Endodermal cell (in vitro differentiated cells): ENCODE data around the gene ACO1. TPM values are rescaled to one million over a fixed set of nuclear protein-coding genes. Genes with fewer than 3 reads are reported as not detected.

Source experiments
- DNase-seq: peaks from one replicate; pipeline ENCODE4 v3.0.0-alpha.2; 2017
- H3K27ac ChIP-seq: 2 replicates; pipeline ENCODE4 v1.5.1; 2013; ENCODE audit warnings: mild to moderate bottlenecking, low read depth, low read length, moderate library complexity
- H3K27me3 ChIP-seq: 2 replicates; pipeline ENCODE4 v1.6.1; 2013; ENCODE audit warnings: mild to moderate bottlenecking, low read length, moderate library complexity; ENCODE audit not compliant: insufficient read depth, control insufficient read depth, poor library complexity, severe bottlenecking
- H3K36me3 ChIP-seq: 2 replicates; pipeline ENCODE4 v1.7.0; 2013; ENCODE audit warnings: mild to moderate bottlenecking, low read length, moderate library complexity; ENCODE audit not compliant: control insufficient read depth, insufficient read depth
- H3K4me1 ChIP-seq: one replicate; pipeline ENCODE4 v1.7.0; 2013; ENCODE audit warnings: low read length; ENCODE audit not compliant: control insufficient read depth, insufficient read depth
- H3K4me3 ChIP-seq: 2 replicates; pipeline ENCODE4 v1.5.1; 2013; ENCODE audit warnings: mild to moderate bottlenecking, low read length, moderate library complexity
- H3K9ac ChIP-seq: 2 replicates; pipeline ENCODE4 v1.6.1; 2013; ENCODE audit warnings: mild to moderate bottlenecking, low read length, moderate library complexity; ENCODE audit not compliant: poor library complexity, severe bottlenecking; ENCODE audit errors: extremely low read depth
- H3K9me3 ChIP-seq: 2 replicates; pipeline ENCODE4 v1.6.1; 2013; ENCODE audit warnings: mild to moderate bottlenecking, low read length, moderate library complexity; ENCODE audit not compliant: control insufficient read depth
- H3K27ac Mint-ChIP-seq: 2 replicates; pipeline ENCODE4 v1.8.0; 2020; ENCODE audit warnings: mixed read lengths
- H3K27me3 Mint-ChIP-seq: 2 replicates; pipeline ENCODE4 v1.8.0; 2021; ENCODE audit warnings: mild to moderate bottlenecking, mixed read lengths; ENCODE audit not compliant: insufficient read depth
- H3K36me3 Mint-ChIP-seq: 2 replicates; pipeline ENCODE4 v1.8.0; 2020; ENCODE audit warnings: low read depth, mixed read lengths
- H3K4me1 Mint-ChIP-seq: 2 replicates; pipeline ENCODE4 v1.8.0; 2020; ENCODE audit warnings: mixed read lengths
- H3K4me3 Mint-ChIP-seq: 2 replicates; pipeline ENCODE4 v1.8.0; 2020; ENCODE audit warnings: mild to moderate bottlenecking, moderate library complexity, mixed read lengths
- H3K9me3 Mint-ChIP-seq: 2 replicates; pipeline ENCODE4 v1.8.0; 2020; ENCODE audit warnings: mild to moderate bottlenecking, mixed read lengths
- CTCF ChIP-seq: fragments of 200-600 bp; sonication (generic); conservative IDR thresholded peaks from 2 replicates; pipeline ENCODE4 v1.5.0; 2021; ENCODE audit warnings: antibody characterized with exemption, mild to moderate bottlenecking
- WGBS, 2 experiments: methylation state at CpG; one replicate each; pipeline versions ENCODE4 v1.1.5 to v1.1.7; 2013; ENCODE audit warnings: missing lambda C conversion rate in 2 of 2, mixed read lengths in 1 of 2; ENCODE audit not compliant: insufficient coverage in 1 of 2, insufficient read length in 1 of 2; 5-methylcytosine and 5-hydroxymethylcytosine counted together
- total RNA-seq, 2 donors: library from RNA; stranded (reverse); fragmentation: NEBNext Ultra II Directional in 1 of 2; extraction: Animal tissue kit (Norgen Biotek cat#: 25700) in 1 of 2; gene quantifications; 2 replicates in 1 of 2; 3 replicates in 1 of 2; pipeline ENCODE4 v1.2.1, GENCODE V29; 2021

ACO1 gene
- total RNA-seq, 2 donors from 2014 or later: 33.6 to 52.8 TPM

- 92 to 97% methylated on average over 3 to 6 of the region's 7 CpGs for WGBS, 2 experiments
These were observed 42.0 kb downstream of the ACO1 start for GRCh38 chr9:32426278-32426939.

GRCh38 chr9:32427111-32427873 is 42.8 kb downstream of the ACO1 start:
- no peak for DNase-seq
- Mint-ChIP-seq H3K27me3 (no peaks in the 10 kb centered on the region), H3K4me3 (no peak overlapping the region), H3K36me3 (peaks cover 55% of the 10 kb centered on the region), H3K9me3 (no peaks in the 10 kb centered on the region), H3K4me1 (peaks cover 8% of the 10 kb centered on the region), H3K27ac (peak overlapping the region; percentile 74)
- H3K9ac ChIP-seq: no peak overlapping the region
- H3K4me1 ChIP-seq: peaks cover 6% of the 10 kb centered on the region
- WGBS, 2 experiments: 87 to 100% methylated on average over 7 to 8 of the region's 8 CpGs
- no peak overlapping the region for H3K27ac ChIP-seq
- H3K4me3 ChIP-seq: no peak overlapping the region
- TF ChIP-seq CTCF: no peak
- peaks cover 52% of the 10 kb centered on the region for H3K36me3 ChIP-seq
- H3K9me3 ChIP-seq: no peaks in the 10 kb centered on the region
- no peaks in the 10 kb centered on the region for H3K27me3 ChIP-seq

More at GRCh38 chr9:32426278-32426939, 42.0 kb downstream of the ACO1 start:
- Mint-ChIP-seq H3K36me3 (peaks cover 57% of the 10 kb centered on the region), H3K27me3 (no peaks in the 10 kb centered on the region), H3K27ac (peak overlapping the region; percentile 64), H3K9me3 (no peaks in the 10 kb centered on the region), H3K4me3 (no peak overlapping the region), H3K4me1 (peaks cover 6% of the 10 kb centered on the region)
- H3K9me3 ChIP-seq: no peaks in the 10 kb centered on the region
- H3K27ac ChIP-seq: no peak overlapping the region
- H3K4me1 ChIP-seq: peaks cover 6% of the 10 kb centered on the region
- H3K4me3 ChIP-seq: no peak overlapping the region
- no peak overlapping the region for H3K9ac ChIP-seq
- no peaks in the 10 kb centered on the region for H3K27me3 ChIP-seq
- DNase-seq: no peak
- no peak for TF ChIP-seq CTCF
- peaks cover 52% of the 10 kb centered on the region for H3K36me3 ChIP-seq

GRCh38 chr9:32430720-32431119 is 46.3 kb downstream of the ACO1 start:
- no peaks in the 10 kb centered on the region for H3K9me3 Mint-ChIP-seq
- no peak overlapping the region for H3K4me3 Mint-ChIP-seq
- H3K36me3 ChIP-seq: peaks cover 58% of the 10 kb centered on the region
- peaks cover 6% of the 10 kb centered on the region for H3K4me1 ChIP-seq
- DNase-seq: no peak
- no peaks in the 10 kb centered on the region for H3K9me3 ChIP-seq
- H3K27me3 ChIP-seq: no peaks in the 10 kb centered on the region
- H3K36me3 Mint-ChIP-seq: peaks cover 51% of the 10 kb centered on the region
- H3K27ac Mint-ChIP-seq: no peak overlapping the region
- H3K27ac ChIP-seq: no peak overlapping the region
- no peak overlapping the region for H3K9ac ChIP-seq
- H3K4me3 ChIP-seq: no peak overlapping the region
- WGBS, 2 experiments: 95 to 100% methylated on average over 1 to 5 of the region's 5 CpGs
- H3K27me3 Mint-ChIP-seq: no peaks in the 10 kb centered on the region
- H3K4me1 Mint-ChIP-seq: peaks cover 8% of the 10 kb centered on the region
- TF ChIP-seq CTCF: no peak
